GM18498 (cell line): ENCODE measurements around the gene PRMT3.
"Not testable (repeated sequence)": the region's sequence is repeated elsewhere in the genome, so short reads cannot be mapped to it uniquely, and the experiment has no call there.

Source experiments
- ATAC-seq: cut with Tn5 transposase; IDR thresholded peaks from one replicate; pipeline ENCODE4 v1.9.1; 2021; ENCODE audit warnings: mild to moderate bottlenecking, moderate library complexity; ENCODE audit not compliant: unreplicated experiment

PRMT3 gene

DNA sequence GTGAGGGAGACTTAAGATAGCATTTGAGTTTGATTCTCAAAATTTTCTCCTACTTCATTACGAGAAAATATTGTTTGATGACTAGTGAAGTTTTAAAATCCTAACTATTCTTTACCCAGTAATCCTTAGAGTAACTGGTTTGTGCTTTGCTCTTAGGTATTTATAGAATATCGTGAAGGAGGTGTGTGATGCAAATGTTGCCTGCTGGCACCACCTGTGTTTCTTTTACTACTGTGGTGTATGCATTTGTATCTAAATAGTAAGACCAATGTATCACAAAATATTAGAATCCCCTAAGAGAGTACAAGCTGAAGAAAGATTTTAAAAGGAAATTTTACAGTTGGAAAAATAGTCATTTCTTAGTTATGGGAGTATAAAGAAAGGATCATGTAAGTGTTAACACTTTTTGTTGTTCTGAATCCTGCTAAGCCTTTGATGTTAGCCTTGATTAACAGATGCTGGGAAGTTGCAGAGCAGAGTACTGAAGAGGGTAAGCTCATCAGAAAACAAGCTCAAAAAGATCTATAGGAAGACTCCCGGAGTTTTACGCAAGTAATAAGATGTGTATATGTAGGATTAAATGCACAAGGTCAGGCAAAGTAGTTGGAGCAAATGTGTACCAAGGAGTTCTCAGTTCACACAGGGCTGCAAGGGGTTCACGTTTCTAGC is 109.7 kb downstream of the PRMT3 start:
- ATAC-seq, result no peak

DNA sequence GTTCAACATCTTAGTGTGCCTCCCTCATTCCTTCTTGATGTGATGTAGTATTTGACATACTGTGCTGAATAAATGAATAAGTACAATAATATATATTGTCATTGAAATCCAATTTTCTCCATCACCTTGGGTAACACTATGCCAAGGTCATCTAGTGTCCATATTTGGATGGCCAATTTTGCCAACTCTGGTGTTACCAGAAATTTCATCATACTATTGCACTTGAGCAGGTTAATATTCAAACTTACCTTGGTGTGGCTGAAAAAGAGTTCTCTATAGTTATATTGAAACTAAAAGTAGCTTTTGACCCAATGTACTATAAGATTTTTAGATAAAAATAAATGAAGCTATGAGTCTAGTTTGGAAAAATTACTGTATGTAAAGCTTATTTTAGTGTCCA is 113.7 kb downstream of the PRMT3 start:
- no peak for ATAC-seq

DNA sequence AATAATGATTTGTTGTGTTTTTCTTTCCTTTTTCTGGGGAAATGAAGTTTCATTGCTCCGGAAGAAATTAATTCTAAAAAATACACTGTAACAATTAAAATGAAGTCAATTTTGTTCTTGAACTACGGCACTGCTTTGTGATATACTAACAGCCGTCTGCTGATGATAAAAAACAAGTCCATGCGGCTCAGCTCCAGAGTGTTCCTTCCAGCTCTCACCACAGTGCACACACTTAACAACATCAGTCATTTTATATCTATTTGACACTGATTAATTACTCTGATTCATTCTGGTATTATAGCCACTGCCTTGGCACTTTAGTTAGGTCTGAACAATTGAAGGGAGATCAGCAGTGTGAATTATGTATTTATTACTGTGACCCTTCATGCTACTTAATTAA is 114.5 kb downstream of the PRMT3 start:
- no peak for ATAC-seq

DNA sequence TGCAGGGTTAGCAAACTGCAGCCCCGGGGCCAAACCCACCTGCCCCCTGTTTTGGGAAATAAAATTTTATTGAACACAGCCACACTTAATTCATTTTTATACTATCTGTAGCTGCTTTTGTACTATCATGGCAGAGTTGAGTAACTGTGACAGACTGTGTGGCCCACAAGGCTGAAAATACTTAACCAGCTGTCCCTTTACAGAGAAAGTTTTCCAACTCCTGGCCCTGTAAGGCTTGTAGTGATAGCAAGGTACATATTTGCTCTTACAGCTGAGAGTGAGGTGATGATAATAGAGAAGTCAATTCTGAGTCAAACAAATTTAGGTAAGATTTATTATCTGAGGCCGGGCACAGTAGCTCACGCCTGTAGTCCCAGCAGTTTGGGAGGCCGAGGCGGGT is 124.5 kb downstream of the PRMT3 start:
- ATAC-seq, result no peak

DNA sequence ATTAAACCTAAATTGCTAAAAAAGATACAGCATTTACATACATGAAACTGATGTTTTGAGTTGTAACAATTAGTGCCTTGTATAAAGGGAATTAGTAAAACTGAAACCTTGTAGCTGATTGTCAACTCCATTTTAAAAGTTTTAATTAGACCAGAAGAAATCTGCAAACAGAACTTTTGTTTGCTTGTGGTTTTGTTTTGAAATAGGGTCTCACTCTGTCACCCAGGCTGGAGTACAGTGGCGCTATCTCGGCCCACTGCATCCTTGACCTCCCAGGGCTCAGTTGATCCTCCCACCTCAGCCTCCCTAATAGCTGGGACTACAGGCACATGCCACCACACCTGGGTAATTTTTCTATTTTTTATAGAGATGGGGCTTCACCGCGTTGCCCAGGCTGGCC is 125.4 kb downstream of the PRMT3 start:
- no peak for ATAC-seq

DNA sequence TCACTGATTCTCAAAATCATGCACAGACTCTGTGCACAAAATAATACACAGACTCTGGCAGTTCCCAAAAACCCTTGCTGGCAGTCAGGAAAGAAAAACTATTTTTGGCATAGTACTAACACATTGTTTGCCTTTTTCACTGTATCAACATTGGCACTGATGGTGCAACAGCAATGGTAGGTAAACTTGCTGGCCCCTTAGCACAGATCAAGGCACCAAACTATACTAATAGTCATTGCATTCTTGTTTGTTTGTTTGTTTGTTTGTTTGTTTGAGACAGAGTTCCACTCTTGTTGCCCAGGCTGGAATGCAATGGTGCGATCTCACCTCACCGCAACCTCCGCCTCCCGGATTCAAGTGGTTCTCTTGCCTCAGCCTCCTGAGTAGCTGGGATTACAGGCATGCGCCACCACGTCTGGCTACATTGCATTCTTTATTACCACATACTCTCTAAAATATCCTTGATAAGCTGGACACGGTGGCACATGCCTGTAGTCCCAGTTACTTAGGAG is 130.9 kb downstream of the PRMT3 start:
- no peak for ATAC-seq

DNA sequence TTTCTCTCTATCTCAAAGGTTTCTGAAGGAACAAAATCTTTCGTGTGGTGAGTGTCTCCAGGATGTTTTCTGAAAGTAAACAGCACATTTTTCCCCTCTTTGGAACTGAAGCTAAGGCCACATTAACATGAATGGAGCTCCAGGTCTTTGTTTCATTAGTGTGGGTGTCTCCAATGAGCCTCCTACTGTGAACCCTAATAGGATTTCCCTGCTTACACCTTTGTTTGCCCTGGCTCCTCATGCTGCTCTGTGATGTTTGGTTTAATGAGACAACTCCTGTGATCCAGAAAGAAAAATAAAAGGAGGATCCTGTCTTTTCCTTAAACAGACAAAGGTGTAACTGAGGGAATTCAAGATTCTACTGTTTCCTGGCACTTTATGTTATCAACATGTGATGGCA is 135.0 kb downstream of the PRMT3 start:
- no peak for ATAC-seq

DNA sequence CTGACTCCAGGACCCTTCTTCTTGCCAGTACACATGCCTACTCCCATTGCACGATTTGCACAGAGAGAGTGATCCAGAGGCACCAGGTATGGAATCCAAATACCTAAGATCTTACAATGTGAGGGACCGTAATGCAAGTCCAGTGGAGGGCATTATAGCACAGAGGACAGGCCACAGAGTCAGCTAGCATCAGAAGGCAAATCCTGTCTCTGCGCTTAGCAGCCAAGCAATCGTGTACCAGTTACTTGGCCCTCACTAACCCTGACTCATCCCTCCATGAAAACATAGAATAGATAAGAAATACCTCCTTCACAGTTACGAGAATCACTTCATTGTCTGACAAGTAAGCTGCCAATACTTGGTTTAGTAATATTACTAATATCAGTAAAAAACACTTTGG is 142.2 kb downstream of the PRMT3 start:
- ATAC-seq, result no peak

DNA sequence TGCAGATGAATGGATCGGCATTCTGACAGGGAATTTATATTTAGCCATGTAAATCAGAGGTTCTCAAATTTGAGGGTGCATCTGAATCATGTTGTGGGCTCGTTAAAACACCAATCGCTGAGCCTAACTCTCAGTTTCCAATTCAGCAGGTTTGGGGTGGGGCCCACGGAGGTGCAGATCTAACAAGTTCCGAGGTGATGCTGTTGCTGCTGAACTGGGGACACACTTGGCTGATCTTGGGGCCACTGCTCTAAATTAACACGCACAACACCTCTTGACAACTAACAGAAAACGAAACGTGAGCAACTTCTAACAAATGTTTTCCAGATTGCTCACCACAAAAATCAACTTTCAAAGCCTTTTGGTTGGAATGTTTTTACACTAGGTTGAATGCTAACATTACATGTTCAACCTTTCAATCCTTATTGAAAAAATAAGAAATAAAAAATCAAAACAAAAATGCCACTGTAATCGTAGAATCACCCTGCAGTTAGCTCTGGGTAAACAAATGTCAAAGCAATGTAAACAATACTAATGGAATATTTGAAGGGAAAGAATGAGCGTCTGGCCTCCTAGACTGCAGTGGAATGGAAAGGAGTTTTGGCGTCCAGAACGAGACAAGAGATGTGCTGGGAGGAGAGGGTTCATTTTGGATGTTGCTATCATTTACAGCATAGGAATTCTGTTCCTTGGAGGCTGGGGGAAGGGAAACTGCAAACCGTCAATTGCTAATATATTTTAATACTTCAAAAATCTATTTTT is 143.6 kb downstream of the PRMT3 start:
- ATAC-seq, result peak; percentile 73

DNA sequence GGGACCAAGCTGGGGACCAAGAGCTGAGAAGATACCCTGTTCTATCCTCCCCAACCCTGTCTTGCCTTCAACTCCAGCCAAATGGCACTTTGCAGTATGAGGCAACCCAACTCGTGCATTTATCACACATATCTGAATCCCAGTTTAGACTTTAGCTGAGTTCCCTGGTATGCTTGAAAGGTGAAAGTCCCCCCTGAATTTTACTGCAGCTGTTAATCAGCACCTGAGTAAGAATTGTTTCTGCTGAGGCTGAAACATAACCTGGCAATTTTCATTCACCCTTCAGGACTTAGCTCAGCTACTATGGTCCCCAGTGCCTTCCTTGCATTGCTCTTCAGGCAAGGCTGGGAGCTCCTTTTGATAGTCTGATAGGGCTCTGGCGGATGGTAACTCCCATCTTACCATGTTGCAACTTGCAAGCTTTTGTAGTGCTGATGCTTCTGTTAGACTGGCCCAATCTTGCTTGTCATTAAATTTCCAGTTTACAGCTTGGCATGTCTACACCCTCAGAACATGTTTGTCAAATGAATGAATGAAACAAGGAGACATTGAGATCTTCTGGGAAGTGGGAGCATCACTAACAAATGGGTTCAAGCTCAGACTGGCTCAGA is 147.9 kb downstream of the PRMT3 start:
- ATAC-seq, result no peak

DNA sequence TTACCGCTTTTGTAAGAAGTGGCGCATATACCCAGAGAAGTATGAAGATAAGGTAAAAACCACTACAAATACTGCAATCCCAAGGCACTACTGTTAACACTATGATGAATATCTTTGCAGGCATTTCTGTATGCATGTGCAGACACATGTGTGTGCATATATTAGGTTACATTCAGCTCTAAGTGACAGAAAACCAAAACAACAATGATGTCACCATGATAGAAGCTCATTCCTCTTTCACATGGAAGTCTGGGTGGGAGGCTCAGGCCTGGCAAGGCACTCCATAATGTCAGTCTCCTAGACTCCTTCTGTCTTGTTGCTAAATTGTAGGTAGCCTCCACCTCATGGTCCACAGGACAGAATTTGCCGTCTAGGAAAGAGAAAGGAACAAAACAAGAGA is 148.8 kb downstream of the PRMT3 start:
- ATAC-seq, result no peak

DNA sequence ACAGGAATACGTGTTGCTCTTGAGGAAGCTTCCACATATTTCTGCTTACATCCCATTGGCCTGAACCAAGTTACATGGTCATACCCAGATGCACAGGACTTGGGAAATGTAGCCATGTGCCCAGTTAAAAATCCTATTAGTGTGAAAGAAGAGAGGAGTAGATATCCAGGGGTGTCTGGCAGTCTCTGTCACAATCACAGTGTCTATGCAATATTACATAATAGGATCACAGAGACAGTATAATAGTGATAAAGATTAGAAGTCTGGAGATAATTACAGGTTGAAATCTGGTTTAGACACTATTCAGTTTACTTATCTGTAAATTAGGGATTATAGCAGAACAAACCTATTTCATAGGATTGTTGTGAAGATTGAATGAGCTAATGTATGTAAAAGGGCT is 149.3 kb downstream of the PRMT3 start:
- ATAC-seq, result no peak

DNA sequence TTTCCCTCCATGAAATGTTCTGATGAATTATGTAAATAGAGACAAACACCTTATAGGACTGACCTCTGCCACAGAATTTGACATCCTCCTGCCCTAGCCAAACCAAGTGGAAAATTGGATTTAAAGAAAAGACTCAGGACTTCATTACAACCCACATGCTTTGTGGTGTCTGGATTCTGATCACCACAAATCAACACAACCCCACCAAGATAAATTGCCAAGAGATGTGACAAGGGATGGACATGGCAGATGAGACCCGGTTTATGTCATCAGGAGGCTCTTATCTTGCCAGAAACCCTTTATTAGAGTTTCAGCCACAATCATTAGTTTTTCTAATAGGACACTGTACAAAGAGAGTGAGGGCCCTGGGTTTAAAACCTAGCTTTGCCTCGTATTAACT is 154.0 kb downstream of the PRMT3 start:
- ATAC-seq, result no peak

DNA sequence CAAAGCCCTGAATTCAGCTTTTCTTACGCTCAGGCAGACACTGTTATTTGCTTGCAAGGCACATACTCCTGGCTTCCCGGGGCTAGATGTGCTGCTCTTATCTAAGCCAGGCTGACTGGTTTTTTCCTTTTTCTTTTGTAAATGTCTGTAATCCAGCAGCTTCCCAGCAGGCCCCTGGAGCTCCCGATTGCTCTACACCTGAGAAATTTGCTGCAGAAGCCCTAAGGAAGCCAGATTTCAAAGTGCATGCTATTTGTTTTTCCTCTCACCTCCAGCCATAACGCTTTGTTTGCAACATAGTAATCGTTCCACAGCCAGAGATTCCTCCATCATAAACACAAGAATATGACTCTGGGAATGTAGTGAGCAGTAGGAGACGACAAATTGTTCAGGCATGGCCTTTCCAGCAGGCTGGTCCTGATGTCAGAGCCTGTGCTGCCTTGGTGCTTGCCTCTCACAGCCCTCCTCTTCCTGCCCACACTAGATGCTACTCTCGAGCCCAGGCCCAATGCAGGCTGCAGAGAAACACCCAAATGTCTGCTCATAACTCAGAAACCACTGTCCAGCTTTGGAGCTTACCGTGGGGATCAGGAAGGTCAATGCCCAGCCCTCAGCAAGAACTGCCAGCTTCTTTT is 157.2 kb downstream of the PRMT3 start:
- ATAC-seq, result no peak

DNA sequence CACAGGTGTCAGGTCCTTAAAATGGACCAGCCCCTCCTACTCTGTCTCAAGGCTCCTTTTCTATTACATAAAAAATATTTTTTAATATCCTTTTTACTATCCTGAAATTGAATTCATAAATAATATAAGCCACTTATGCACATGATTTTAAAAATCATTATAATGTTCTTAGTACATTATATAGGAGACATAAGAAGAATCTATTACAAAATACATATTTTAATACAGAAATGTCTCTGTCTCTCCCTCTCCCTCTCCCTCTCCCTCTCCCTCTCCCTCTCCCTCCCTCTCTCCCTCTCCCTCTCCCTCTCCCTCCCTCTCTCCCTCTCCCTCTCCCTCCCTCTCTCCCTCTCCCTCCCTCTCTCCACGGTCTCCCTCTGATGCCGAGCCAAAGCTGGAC is 159.9 kb downstream of the PRMT3 start:
- no peak for ATAC-seq

DNA sequence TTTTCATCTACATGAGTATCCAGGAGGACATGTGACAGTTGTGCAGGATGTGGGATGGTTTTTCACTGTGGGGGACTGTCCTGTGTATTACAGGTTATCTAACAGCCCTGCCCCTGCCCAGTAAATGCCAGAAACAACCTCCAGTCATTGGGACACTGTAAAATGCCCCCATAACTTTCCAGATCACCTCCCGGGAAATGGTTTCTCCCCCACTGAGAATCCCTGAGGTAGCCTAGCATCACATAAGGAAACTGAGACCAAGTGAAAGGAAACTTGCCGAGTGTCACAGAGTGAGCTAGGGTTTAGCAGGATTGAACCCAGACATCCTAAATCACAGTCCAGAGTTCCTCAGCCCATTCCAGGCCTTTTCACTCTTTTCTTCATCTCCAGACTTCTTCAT is 163.6 kb downstream of the PRMT3 start:
- no peak for ATAC-seq

DNA sequence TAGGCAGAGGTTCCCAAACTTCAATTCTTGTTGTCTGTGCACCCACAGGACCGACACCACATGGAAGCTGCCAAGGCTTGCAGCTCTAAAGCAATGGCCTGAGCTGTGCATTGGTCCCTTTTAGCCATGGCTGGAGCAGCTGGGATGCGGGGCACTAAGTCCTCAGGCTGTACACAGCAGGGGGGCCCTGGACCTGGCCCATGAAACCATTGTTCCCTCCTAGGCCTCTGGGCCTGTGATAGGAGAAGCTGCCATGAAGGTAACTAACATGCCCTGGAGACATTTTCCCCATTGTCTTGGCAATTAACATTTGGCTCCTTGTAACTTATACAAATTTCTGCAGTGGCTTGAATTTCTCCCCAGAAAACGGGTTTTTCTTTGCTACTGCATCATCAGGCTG is 168.3 kb downstream of the PRMT3 start:
- no peak for ATAC-seq

DNA sequence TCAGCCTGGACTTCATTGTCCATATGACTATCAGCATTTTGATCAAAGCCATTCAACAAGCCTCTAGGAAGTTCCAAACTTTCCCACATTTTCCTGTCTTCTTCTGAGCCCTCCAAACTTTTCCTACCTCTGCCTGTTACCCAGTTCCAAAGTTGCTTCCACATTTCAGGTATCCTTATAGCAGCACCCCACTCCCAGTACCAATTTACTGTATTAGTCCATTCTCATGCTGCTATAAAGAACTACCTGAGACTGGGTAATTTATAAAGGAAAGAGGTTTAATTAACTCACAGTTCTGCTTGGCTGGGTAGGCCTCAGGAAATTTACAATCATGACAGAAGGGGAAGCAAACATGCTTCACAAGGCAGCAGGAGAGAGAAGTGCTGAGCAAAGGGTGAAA is 168.9 kb downstream of the PRMT3 start:
- ATAC-seq, result not testable (repeated sequence)

DNA sequence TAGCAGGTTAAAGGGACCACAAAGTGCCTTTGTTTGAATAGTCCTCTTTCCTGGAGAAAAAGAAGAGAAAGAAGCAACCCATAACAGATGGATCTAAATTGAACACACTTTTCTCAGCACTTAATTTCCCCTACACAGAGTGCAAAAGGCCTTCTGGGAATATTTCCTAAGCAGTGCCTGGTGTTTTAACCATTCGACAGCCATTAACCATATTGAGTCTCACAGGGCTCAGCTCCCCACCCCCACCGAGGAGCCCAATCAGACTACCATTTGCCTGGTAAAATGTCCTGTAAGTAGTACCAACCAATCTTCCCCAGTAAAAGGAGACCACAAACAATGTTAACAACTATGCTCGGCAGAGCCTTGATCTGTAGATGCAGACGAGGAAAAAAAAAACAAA is 171.2 kb downstream of the PRMT3 start:
- no peak for ATAC-seq
